ENCODE results near the gene JAG1.

GRCh38 chr20:10713161-10713560 lies 39.4 kb upstream of the JAG1 start:
- no peak for TF ChIP-seq CTCF (IDR thresholded peaks at IDR 0.05)
- no peak for TF ChIP-seq POLR2A (IDR thresholded peaks at IDR 0.05)

All from testis (tissue), 2 donors.